Measurements from ENCODE around the gene UFSP1. TPM values are rescaled to one million over a fixed set of nuclear protein-coding genes. Genes with fewer than 3 reads are reported as not detected.

The UFSP1 gene
- total and polyA plus RNA-seq, 2 of the 13 experiments (the other 11 are each of a cell fraction or from before 2014, with no cell fraction given) = 0.65 to 3.3 TPM

DNA sequence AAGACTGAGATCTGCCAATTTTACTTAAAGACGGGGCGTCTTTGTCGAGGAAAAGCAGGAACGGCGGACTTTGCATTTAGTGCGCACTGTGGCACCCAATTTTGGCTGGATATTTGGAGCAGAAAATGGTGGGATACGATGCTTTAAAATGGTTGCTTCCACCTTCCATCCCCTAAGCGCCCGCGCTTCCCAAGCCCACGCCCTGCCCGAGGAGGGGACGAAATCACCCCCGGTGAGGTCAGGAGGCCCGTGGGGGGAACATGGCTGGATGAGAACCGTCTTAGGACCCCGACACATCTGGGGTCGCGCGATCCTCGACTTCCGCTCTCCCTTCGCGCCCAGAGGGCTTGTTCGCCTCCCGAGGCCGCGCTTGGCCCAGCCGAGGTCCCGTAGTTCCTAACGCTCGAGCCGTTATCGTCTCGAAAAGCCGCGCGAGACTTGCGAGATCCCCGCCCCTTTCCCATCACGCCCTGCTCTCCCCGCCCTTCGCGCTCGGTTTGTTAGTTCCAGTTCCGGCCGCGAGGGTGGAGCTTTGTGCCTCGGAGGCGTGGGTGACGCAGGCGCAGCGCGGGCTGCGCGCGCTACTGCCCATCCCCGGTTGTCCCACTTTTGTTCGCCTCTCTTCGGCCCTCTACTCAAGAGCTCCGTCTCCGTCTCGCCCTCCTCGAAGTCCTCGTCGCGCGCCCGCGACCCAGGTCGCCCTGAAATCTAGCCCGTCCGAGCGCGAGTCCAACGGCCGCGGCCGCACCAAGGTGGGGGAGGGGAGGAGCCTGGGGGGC is 14.7 kb downstream of the UFSP1 start, which contains the start of gene SRRT (continued):
- no peak for TF ChIP-seq AHDC1 (CRISPR knock-in tag; IDR thresholded peaks at IDR 0.05; ENCODE audit: borderline replicate concordance)
- TF ChIP-seq MYC (CRISPR knock-in tag; IDR thresholded peaks at IDR 0.05; ENCODE audit: borderline replicate concordance) = peak; percentile 58; the same call in 1 of the 2 replicates
- TF ChIP-seq TOPORS (CRISPR knock-in tag; IDR thresholded peaks at IDR 0.05) = peak; percentile 93; the same call in 1 of the 2 replicates
- no peak for TF ChIP-seq ATF7 (IDR thresholded peaks at IDR 0.05)
- peak; percentile 25; the same call in 1 of the 2 replicates for TF ChIP-seq ATF7 (CRISPR knock-in tag; IDR thresholded peaks at IDR 0.05)
- peak; percentile 85; the same call in 1 of the 2 replicates for TF ChIP-seq ZNF788 (CRISPR knock-in tag; IDR thresholded peaks at IDR 0.05; ENCODE audit: borderline replicate concordance)
- TF ChIP-seq, protein P1, sequence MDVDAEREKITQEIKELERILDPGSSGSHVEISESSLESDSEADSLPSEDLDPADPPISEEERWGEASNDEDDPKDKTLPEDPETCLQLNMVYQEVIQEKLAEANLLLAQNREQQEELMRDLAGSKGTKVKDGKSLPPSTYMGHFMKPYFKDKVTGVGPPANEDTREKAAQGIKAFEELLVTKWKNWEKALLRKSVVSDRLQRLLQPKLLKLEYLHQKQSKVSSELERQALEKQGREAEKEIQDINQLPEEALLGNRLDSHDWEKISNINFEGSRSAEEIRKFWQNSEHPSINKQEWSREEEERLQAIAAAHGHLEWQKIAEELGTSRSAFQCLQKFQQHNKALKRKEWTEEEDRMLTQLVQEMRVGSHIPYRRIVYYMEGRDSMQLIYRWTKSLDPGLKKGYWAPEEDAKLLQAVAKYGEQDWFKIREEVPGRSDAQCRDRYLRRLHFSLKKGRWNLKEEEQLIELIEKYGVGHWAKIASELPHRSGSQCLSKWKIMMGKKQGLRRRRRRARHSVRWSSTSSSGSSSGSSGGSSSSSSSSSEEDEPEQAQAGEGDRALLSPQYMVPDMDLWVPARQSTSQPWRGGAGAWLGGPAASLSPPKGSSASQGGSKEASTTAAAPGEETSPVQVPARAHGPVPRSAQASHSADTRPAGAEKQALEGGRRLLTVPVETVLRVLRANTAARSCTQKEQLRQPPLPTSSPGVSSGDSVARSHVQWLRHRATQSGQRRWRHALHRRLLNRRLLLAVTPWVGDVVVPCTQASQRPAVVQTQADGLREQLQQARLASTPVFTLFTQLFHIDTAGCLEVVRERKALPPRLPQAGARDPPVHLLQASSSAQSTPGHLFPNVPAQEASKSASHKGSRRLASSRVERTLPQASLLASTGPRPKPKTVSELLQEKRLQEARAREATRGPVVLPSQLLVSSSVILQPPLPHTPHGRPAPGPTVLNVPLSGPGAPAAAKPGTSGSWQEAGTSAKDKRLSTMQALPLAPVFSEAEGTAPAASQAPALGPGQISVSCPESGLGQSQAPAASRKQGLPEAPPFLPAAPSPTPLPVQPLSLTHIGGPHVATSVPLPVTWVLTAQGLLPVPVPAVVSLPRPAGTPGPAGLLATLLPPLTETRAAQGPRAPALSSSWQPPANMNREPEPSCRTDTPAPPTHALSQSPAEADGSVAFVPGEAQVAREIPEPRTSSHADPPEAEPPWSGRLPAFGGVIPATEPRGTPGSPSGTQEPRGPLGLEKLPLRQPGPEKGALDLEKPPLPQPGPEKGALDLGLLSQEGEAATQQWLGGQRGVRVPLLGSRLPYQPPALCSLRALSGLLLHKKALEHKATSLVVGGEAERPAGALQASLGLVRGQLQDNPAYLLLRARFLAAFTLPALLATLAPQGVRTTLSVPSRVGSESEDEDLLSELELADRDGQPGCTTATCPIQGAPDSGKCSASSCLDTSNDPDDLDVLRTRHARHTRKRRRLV (CRISPR knock-in tag; IDR thresholded peaks at IDR 0.05) = 0 out of 2 replicates have a peak, but pooled peaks have one; percentile 24
- TF ChIP-seq, protein P2, sequence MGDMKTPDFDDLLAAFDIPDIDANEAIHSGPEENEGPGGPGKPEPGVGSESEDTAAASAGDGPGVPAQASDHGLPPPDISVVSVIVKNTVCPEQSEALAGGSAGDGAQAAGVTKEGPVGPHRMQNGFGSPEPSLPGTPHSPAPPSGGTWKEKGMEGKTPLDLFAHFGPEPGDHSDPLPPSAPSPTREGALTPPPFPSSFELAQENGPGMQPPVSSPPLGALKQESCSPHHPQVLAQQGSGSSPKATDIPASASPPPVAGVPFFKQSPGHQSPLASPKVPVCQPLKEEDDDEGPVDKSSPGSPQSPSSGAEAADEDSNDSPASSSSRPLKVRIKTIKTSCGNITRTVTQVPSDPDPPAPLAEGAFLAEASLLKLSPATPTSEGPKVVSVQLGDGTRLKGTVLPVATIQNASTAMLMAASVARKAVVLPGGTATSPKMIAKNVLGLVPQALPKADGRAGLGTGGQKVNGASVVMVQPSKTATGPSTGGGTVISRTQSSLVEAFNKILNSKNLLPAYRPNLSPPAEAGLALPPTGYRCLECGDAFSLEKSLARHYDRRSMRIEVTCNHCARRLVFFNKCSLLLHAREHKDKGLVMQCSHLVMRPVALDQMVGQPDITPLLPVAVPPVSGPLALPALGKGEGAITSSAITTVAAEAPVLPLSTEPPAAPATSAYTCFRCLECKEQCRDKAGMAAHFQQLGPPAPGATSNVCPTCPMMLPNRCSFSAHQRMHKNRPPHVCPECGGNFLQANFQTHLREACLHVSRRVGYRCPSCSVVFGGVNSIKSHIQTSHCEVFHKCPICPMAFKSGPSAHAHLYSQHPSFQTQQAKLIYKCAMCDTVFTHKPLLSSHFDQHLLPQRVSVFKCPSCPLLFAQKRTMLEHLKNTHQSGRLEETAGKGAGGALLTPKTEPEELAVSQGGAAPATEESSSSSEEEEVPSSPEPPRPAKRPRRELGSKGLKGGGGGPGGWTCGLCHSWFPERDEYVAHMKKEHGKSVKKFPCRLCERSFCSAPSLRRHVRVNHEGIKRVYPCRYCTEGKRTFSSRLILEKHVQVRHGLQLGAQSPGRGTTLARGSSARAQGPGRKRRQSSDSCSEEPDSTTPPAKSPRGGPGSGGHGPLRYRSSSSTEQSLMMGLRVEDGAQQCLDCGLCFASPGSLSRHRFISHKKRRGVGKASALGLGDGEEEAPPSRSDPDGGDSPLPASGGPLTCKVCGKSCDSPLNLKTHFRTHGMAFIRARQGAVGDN (CRISPR knock-in tag; IDR thresholded peaks at IDR 0.05) = peak; percentile 97
- TF ChIP-seq ZNF3 (CRISPR knock-in tag; IDR thresholded peaks at IDR 0.05) = no peak
- no peak; the same call in 1 of the 2 replicates for TF ChIP-seq RAD21 (CRISPR knock-in tag; IDR thresholded peaks at IDR 0.05)
- peak; percentile 90; the same call in 1 of the 3 replicates for TF ChIP-seq MXI1 (IDR thresholded peaks at IDR 0.05; ENCODE audit: borderline replicate concordance, low read depth, low read length)

Data from HepG2 (cell line).